Putamen (tissue), 1 donor: ENCODE data around the gene DOCK9.
"Not testable (repeated sequence)": the region's sequence is repeated elsewhere in the genome, so short reads cannot be mapped to it uniquely, and the experiment has no call there.

ENCODE experiments used
- DNase-seq: peaks from one replicate; pipeline ENCODE4 v3.0.0-alpha.2; 2016; ENCODE audit warnings: low spot score

DOCK9 gene

GRCh38 chr13:98772794-98773452 lies 204.9 kb downstream of the DOCK9 start:
- DNase-seq = no peak

GRCh38 chr13:98771838-98772611 lies 205.8 kb downstream of the DOCK9 start:
- DNase-seq = no peak

GRCh38 chr13:98769736-98770135 lies 208.1 kb downstream of the DOCK9 start:
- no peak for DNase-seq

- DNase-seq = no peak
Observed at GRCh38 chr13:98768522-98768921, 209.3 kb downstream of the DOCK9 start.

- DNase-seq = no peak
Observed at GRCh38 chr13:98766697-98767096, 211.2 kb downstream of the DOCK9 start.

GRCh38 chr13:98765996-98766519 lies 211.8 kb downstream of the DOCK9 start:
- no peak for DNase-seq

GRCh38 chr13:98761986-98762616 lies 215.8 kb downstream of the DOCK9 start:
- DNase-seq = no peak

GRCh38 chr13:98761126-98761985 lies 216.5 kb downstream of the DOCK9 start:
- DNase-seq = no peak

GRCh38 chr13:98755729-98756128 lies 222.1 kb downstream of the DOCK9 start:
- DNase-seq = no peak

GRCh38 chr13:98755116-98755515 lies 222.7 kb downstream of the DOCK9 start:
- no peak for DNase-seq

GRCh38 chr13:98754468-98754867 lies 223.4 kb downstream of the DOCK9 start:
- not testable (repeated sequence) for DNase-seq

- DNase-seq = no peak
Observed at GRCh38 chr13:98752467-98753290, 225.2 kb downstream of the DOCK9 start, which contains the start of gene SLC15A1. TSS of gene SLC15A1 (minus strand) at chr13:98752672. CDS start at chr13:98752598, 74 bp downstream.

GRCh38 chr13:98751861-98752466 lies 225.9 kb downstream of the DOCK9 start:
- DNase-seq = no peak

- DNase-seq = no peak
Observed at GRCh38 chr13:98751367-98751782, 226.5 kb downstream of the DOCK9 start.

- DNase-seq = no peak
Observed at GRCh38 chr13:98749501-98749900, 228.4 kb downstream of the DOCK9 start.

- DNase-seq = no peak
Observed at GRCh38 chr13:98746968-98747367, 230.9 kb downstream of the DOCK9 start.
